Ectodermal cell (in vitro differentiated cells): Measurements from ENCODE around the gene SNRPD3.

Source experiments
- H3K27ac ChIP-seq: 2 replicates; pipeline ENCODE4 v1.7.0; 2013; ENCODE audit warnings: mild to moderate bottlenecking, low read depth, low read length; ENCODE audit not compliant: insufficient read depth, poor library complexity, severe bottlenecking
- H3K27me3 ChIP-seq: 2 replicates; pipeline ENCODE4 v1.7.0; 2013; ENCODE audit warnings: mild to moderate bottlenecking, low read length; ENCODE audit not compliant: insufficient read depth, control insufficient read depth, poor library complexity, severe bottlenecking
- H3K36me3 ChIP-seq: one replicate; pipeline ENCODE4 v1.7.0; 2013; ENCODE audit warnings: low read length; ENCODE audit not compliant: control insufficient read depth, insufficient read depth
- H3K4me1 ChIP-seq: one replicate; pipeline ENCODE4 v1.7.0; 2013; ENCODE audit warnings: low read length; ENCODE audit not compliant: control insufficient read depth, insufficient read depth
- H3K4me3 ChIP-seq: 2 replicates; pipeline ENCODE4 v1.7.0; 2013; ENCODE audit warnings: low read depth, low read length, control low read depth; ENCODE audit not compliant: insufficient read depth
- H3K9me3 ChIP-seq: 2 replicates; pipeline ENCODE4 v1.7.0; 2013; ENCODE audit warnings: mild to moderate bottlenecking, low read length, moderate library complexity; ENCODE audit not compliant: control insufficient read depth
- WGBS, 2 experiments: methylation state at CpG; one replicate each; pipeline ENCODE4 v1.1.7; 2013; ENCODE audit warnings: missing lambda C conversion rate in 2 of 2; 5-methylcytosine and 5-hydroxymethylcytosine counted together

SNRPD3 gene

GRCh38 chr22:24516301-24516737 lies 39.5 kb upstream of the SNRPD3 start:
- Histone ChIP-seq H3K4me1 (no peaks in the 10 kb centered on the region), H3K27me3 (no peaks in the 10 kb centered on the region), H3K36me3 (no peaks in the 10 kb centered on the region), H3K27ac (no peak overlapping the region), H3K4me3 (no peak overlapping the region), H3K9me3 (no peaks in the 10 kb centered on the region)
- 53 to 60% methylated on average over 3 of the region's 3 CpGs for WGBS, 2 experiments

- Histone ChIP-seq H3K4me3 (no peak overlapping the region), H3K4me1 (no peaks in the 10 kb centered on the region), H3K27me3 (no peaks in the 10 kb centered on the region), H3K9me3 (no peaks in the 10 kb centered on the region), H3K27ac (no peak overlapping the region), H3K36me3 (no peaks in the 10 kb centered on the region)
- WGBS, 2 experiments: 95 to 96% methylated on average over 2 of the region's 2 CpGs
Observed at GRCh38 chr22:24517446-24517845, 38.4 kb upstream of the SNRPD3 start.

GRCh38 chr22:24518228-24518627 lies 37.6 kb upstream of the SNRPD3 start:
- WGBS, 2 experiments: 93 to 94% methylated on average over 3 of the region's 3 CpGs

GRCh38 chr22:24518771-24519485 lies 36.9 kb upstream of the SNRPD3 start:
- Histone ChIP-seq H3K36me3 (no peaks in the 10 kb centered on the region), H3K27ac (no peak overlapping the region), H3K4me1 (no peaks in the 10 kb centered on the region), H3K9me3 (no peaks in the 10 kb centered on the region), H3K27me3 (no peaks in the 10 kb centered on the region), H3K4me3 (no peak overlapping the region)
- WGBS, 2 experiments: 92 to 94% methylated on average over 9 of the region's 9 CpGs

More at GRCh38 chr22:24518228-24518627, 37.6 kb upstream of the SNRPD3 start:
- Histone ChIP-seq H3K36me3 (no peaks in the 10 kb centered on the region), H3K27me3 (no peaks in the 10 kb centered on the region), H3K27ac (no peak overlapping the region), H3K9me3 (no peaks in the 10 kb centered on the region), H3K4me3 (no peak overlapping the region), H3K4me1 (no peaks in the 10 kb centered on the region)

GRCh38 chr22:24519496-24519895 lies 36.3 kb upstream of the SNRPD3 start:
- Histone ChIP-seq H3K4me3 (no peak overlapping the region), H3K36me3 (no peaks in the 10 kb centered on the region), H3K9me3 (no peaks in the 10 kb centered on the region), H3K27ac (no peak overlapping the region), H3K27me3 (no peaks in the 10 kb centered on the region), H3K4me1 (no peaks in the 10 kb centered on the region)
- WGBS, 2 experiments: 86 to 95% methylated on average over 5 of the region's 5 CpGs

GRCh38 chr22:24521791-24522245 lies 34.0 kb upstream of the SNRPD3 start:
- H3K36me3 ChIP-seq: no peaks in the 10 kb centered on the region
- 31 to 35% methylated on average over 8 of the region's 8 CpGs for WGBS, 2 experiments
- no peaks in the 10 kb centered on the region for H3K27me3 ChIP-seq

GRCh38 chr22:24523873-24524272 lies 31.9 kb upstream of the SNRPD3 start:
- H3K27me3 ChIP-seq: no peaks in the 10 kb centered on the region
- H3K27ac ChIP-seq: no peak overlapping the region
- no peaks in the 10 kb centered on the region for H3K4me1 ChIP-seq
- WGBS, 2 experiments: 92 to 94% methylated on average over 2 of the region's 2 CpGs
- no peaks in the 10 kb centered on the region for H3K9me3 ChIP-seq
- no peaks in the 10 kb centered on the region for H3K36me3 ChIP-seq
- H3K4me3 ChIP-seq: no peak overlapping the region

More at GRCh38 chr22:24521791-24522245, 34.0 kb upstream of the SNRPD3 start:
- H3K4me3 ChIP-seq: no peak overlapping the region
- H3K27ac ChIP-seq: no peak overlapping the region
- no peaks in the 10 kb centered on the region for H3K9me3 ChIP-seq
- no peaks in the 10 kb centered on the region for H3K4me1 ChIP-seq

- Histone ChIP-seq H3K27me3 (no peaks in the 10 kb centered on the region), H3K27ac (no peak overlapping the region), H3K4me3 (no peak overlapping the region), H3K9me3 (no peaks in the 10 kb centered on the region), H3K4me1 (no peaks in the 10 kb centered on the region), H3K36me3 (no peaks in the 10 kb centered on the region)
- WGBS, 2 experiments: 19 to 24% methylated on average over 12 of the region's 12 CpGs
Observed at GRCh38 chr22:24525416-24526037, 30.3 kb upstream of the SNRPD3 start.

- 90 to 98% methylated on average over 2 of the region's 2 CpGs for WGBS, 2 experiments
- Histone ChIP-seq H3K27ac (no peak overlapping the region), H3K4me3 (no peak overlapping the region), H3K4me1 (no peaks in the 10 kb centered on the region), H3K27me3 (no peaks in the 10 kb centered on the region), H3K9me3 (no peaks in the 10 kb centered on the region), H3K36me3 (no peaks in the 10 kb centered on the region)
Observed at GRCh38 chr22:24526191-24526590, 29.6 kb upstream of the SNRPD3 start.

- Histone ChIP-seq H3K9me3 (no peaks in the 10 kb centered on the region), H3K36me3 (no peaks in the 10 kb centered on the region), H3K27ac (no peak overlapping the region), H3K4me1 (no peaks in the 10 kb centered on the region), H3K4me3 (no peak overlapping the region), H3K27me3 (no peaks in the 10 kb centered on the region)
- 85% methylated on average over 2 of the region's 2 CpGs; no CpG with 5 or more reads in 1 of the 2 experiments for WGBS, 2 experiments
Observed at GRCh38 chr22:24529898-24530297, 25.9 kb upstream of the SNRPD3 start.
